ENCODE data around the gene CASQ2. TPM values are rescaled to one million over a fixed set of nuclear protein-coding genes. Genes with fewer than 3 reads are reported as not detected.

Gene CASQ2
- total RNA-seq, 8 experiments from 2014 or later: 0.09 to 0.42 (median 0.21) TPM; not detected in 3

DNA sequence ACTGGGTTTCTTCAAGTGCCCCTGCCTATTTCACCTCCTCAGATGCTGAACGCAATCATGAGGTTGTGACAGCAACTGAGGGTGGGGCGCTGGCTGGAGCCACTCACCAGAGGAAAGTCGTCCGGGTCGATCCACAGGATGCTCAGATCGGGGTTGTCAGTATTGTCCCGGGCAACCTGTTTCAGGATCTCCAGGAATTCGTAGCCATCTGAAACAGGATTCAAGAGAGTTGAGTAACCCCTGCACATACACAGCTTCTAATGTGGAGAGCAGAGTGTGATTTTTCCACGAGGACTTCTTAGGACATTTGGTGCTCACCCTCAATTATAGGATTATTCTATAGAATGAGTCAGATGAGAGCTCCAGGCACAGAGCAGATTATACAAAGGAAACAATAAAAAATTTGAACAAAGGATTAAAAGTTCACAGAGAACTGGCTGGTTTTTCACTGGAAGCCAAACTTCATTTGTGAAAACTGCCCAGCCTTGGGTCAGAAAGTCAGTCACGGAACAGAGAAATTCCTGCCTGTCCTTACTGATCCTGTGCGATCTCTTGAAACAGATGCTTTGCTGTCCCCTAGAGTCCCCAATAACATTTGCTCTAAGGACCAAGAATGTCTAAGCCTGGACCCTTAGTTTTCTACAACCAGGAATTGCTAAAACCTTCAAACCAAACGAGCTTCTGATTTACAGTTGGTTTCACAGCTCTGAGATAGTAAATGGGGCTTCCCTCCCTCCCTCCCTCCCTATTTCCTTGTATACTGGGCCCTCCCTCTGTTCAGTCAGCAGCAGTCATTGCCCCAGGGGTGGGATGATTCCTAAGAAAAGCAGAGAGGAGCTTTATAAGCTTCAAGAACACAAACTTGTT, 63.2 kb downstream of the CASQ2 start:
- ATAC-seq (replicated peaks in 6 of 8): peak; percentile 47 to 86 (median 76)
- in situ Hi-C loops (cut with MboI; ENCODE audit: low pct_unique_long_range_greater_than_20kb in 2 of 9, low sequenced_read_pairs in 9 of 9, unreplicated experiment in 9 of 9): loop anchor here in 2 of 9 experiments (10.0 to 25.0 kb wide), 2 partner anchors 91 to 93 kb away; no protein-coding TSS in a partner anchor
- Histone ChIP-seq H3K4me3 (no peak overlapping the region), H3K4me1 (replicated peaks in 1 of 2) (peaks cover 9 to 16% of the 10 kb centered on the region in 2 donors), H3K27ac (no peak overlapping the region)
- 0 to 92% (median 78%) methylated on average over 1 to 12 of the region's 12 CpGs for WGBS, 10 experiments

- H3K4me3 ChIP-seq: no peak overlapping the region
- WGBS, 10 experiments: 0 to 86% (median 54%) methylated on average over 1 to 3 of the region's 3 CpGs; no CpG with 5 or more reads in 3 of the 10 experiments
- H3K27ac ChIP-seq: no peak overlapping the region
- peak in 2 of 8 experiments; percentile 50 to 56 for ATAC-seq (replicated peaks in 6 of 8)
- peaks cover 9 to 16% of the 10 kb centered on the region in 2 donors for H3K4me1 ChIP-seq (replicated peaks in 1 of 2)
- in situ Hi-C loops (cut with MboI; ENCODE audit: low pct_unique_long_range_greater_than_20kb in 2 of 9, low sequenced_read_pairs in 9 of 9, unreplicated experiment in 9 of 9): loop anchor here in 2 of 9 experiments (10.0 to 25.0 kb wide), 2 partner anchors 88 to 91 kb away; no protein-coding TSS in a partner anchor
These were observed 65.6 kb downstream of the CASQ2 start for GRCh38 chr1:115702959-115703358.

GRCh38 chr1:115701090-115701489, 67.4 kb downstream of the CASQ2 start:
- Histone ChIP-seq H3K27ac (no peak overlapping the region), H3K4me1 (replicated peaks in 1 of 2) (peaks cover 9 to 13% of the 10 kb centered on the region in 2 donors), H3K4me3 (no peak overlapping the region)
- ATAC-seq (replicated peaks in 6 of 8): no peak
- in situ Hi-C loops (cut with MboI; ENCODE audit: low pct_unique_long_range_greater_than_20kb in 2 of 9, low sequenced_read_pairs in 9 of 9, unreplicated experiment in 9 of 9): loop anchor here in 2 of 9 experiments (10.0 to 25.0 kb wide), 2 partner anchors 86 to 89 kb away; no protein-coding TSS in a partner anchor
- WGBS, 10 experiments: 50 to 84% (median 74%) methylated on average over 1 to 3 of the region's 3 CpGs; no CpG with 5 or more reads in 2 of the 10 experiments

DNA sequence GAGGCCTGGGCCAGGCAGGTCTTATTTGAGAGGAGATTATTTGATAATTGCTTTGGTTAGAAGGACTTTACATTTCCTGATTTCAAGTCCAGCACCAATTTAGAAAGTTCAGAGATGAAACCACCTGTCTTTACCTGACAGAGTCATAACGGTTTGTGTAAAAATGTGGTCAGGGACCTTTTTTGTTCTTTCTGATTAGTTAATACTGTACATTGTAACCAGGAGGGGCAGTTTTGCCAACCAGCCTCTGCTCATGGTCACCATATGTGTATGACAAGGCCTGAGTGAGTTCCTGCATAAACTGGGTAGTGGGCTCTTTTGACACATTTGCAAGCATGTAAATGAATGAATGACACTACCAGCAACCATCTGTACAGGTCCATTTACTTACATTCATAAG, 70.9 kb downstream of the CASQ2 start:
- Histone ChIP-seq H3K27ac (no peak overlapping the region), H3K4me1 (replicated peaks in 1 of 2) (peaks cover 24 to 25% of the 10 kb centered on the region in 2 donors), H3K4me3 (no peak overlapping the region)
- whole genome bisulfite sequencing, 10 experiments: 78 to 100% (median 85%) methylated on average over 1 of the region's 1 CpG; no CpG with 5 or more reads in 4 of the 10 experiments
- ATAC-seq (replicated peaks in 6 of 8): no peak
- in situ Hi-C loops (cut with MboI; ENCODE audit: low pct_unique_long_range_greater_than_20kb in 2 of 9, low sequenced_read_pairs in 9 of 9, unreplicated experiment in 9 of 9): no loop called here

DNA sequence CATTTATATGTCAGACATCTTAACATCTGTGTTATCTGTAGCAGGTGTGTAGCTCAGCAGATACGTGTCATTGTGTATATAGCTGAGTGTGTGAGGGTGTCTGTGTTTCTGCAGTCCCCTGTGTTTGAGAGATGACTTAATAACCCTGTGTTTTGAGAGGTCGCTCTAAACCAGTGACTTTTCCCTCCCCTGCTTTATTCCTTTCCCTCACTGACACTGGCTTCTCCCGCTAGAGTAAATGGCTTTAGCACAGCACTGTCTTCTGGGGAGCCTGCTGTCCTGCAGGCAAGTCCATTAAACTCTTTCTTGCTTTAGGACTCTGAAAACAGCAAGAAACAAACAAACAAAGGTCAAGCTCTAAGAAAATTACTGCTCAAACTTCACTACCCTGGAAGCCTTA, 73.7 kb downstream of the CASQ2 start:
- no peak overlapping the region for H3K4me3 ChIP-seq
- peaks cover 24 to 26% of the 10 kb centered on the region in 2 donors for H3K4me1 ChIP-seq (replicated peaks in 1 of 2)
- no peak overlapping the region for H3K27ac ChIP-seq
- ATAC-seq (replicated peaks in 6 of 8): peak in 5 of 8 experiments; percentile 45 to 71 (median 64)
- 40 to 100% (median 62%) methylated on average over 1 to 3 of the region's 3 CpGs; no CpG with 5 or more reads in 1 of the 10 experiments for WGBS, 10 experiments
- in situ Hi-C loops (cut with MboI; ENCODE audit: low pct_unique_long_range_greater_than_20kb in 2 of 9, low sequenced_read_pairs in 9 of 9, unreplicated experiment in 9 of 9): no loop called here

DNA sequence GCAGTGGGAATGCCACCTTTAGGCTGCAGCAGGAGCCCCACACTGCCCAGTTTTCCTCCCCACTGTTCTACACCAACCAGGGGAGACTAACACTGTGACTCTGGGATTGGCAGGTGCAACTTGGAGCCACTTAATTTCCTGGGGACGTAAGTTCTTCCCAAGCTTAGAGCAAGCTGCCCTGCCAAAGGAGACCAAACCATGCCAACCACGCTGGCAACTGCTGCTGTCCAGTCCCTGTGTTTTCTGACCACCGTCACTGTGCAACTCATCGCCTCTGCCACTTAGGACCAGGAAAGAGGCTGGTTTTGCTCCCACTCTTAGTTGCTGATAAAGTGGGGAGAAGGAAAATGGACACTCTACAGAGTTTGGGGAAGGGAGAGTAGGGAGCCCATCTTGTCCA, 76.3 kb downstream of the CASQ2 start:
- Histone ChIP-seq H3K4me1 (replicated peaks in 1 of 2) (peaks cover 24 to 26% of the 10 kb centered on the region in 2 donors), H3K27ac (no peak overlapping the region), H3K4me3 (no peak overlapping the region)
- no peak for ATAC-seq (replicated peaks in 6 of 8)
- 94 to 100% (median 100%) methylated on average over 2 to 4 of the region's 4 CpGs; no CpG with 5 or more reads in 5 of the 10 experiments for WGBS, 10 experiments
- in situ Hi-C loops (cut with MboI; ENCODE audit: low pct_unique_long_range_greater_than_20kb in 2 of 9, low sequenced_read_pairs in 9 of 9, unreplicated experiment in 9 of 9): no loop called here

GRCh38 chr1:115690972-115691371, 77.5 kb downstream of the CASQ2 start:
- Histone ChIP-seq H3K4me3 (no peak overlapping the region), H3K4me1 (replicated peaks in 1 of 2) (peaks cover 24 to 26% of the 10 kb centered on the region in 2 donors), H3K27ac (no peak overlapping the region)
- WGBS, 10 experiments: 80 to 100% (median 94%) methylated on average over 1 to 8 of the region's 8 CpGs
- peak in 3 of 8 experiments; percentile 36 to 56 (median 55) for ATAC-seq (replicated peaks in 6 of 8)
- in situ Hi-C loops (cut with MboI; ENCODE audit: low pct_unique_long_range_greater_than_20kb in 2 of 9, low sequenced_read_pairs in 9 of 9, unreplicated experiment in 9 of 9): no loop called here

GRCh38 chr1:115687744-115688143, 80.8 kb downstream of the CASQ2 start:
- WGBS, 10 experiments: 86 to 100% (median 91%) methylated on average over 3 of the region's 3 CpGs; no CpG with 5 or more reads in 6 of the 10 experiments

GRCh38 chr1:115685029-115685705, 83.3 kb downstream of the CASQ2 start:
- WGBS, 10 experiments: 76 to 100% (median 95%) methylated on average over 1 to 13 of the region's 14 CpGs; no CpG with 5 or more reads in 2 of the 10 experiments
- in situ Hi-C loops (cut with MboI; ENCODE audit: low pct_unique_long_range_greater_than_20kb in 2 of 9, low sequenced_read_pairs in 9 of 9, unreplicated experiment in 9 of 9): no loop called here
- ATAC-seq (replicated peaks in 6 of 8): peak in 5 of 8 experiments; percentile 78 to 97 (median 92)
- peaks cover 8 to 10% of the 10 kb centered on the region in 2 donors for H3K4me1 ChIP-seq (replicated peaks in 1 of 2)
- no peak overlapping the region for H3K27ac ChIP-seq
- H3K4me3 ChIP-seq: no peak overlapping the region

More at GRCh38 chr1:115687744-115688143, 80.8 kb downstream of the CASQ2 start:
- Histone ChIP-seq H3K4me1 (replicated peaks in 1 of 2) (peaks cover 9 to 12% of the 10 kb centered on the region in 2 donors), H3K4me3 (no peak overlapping the region), H3K27ac (no peak overlapping the region)
- ATAC-seq (replicated peaks in 6 of 8): no peak
- in situ Hi-C loops (cut with MboI; ENCODE audit: low pct_unique_long_range_greater_than_20kb in 2 of 9, low sequenced_read_pairs in 9 of 9, unreplicated experiment in 9 of 9): no loop called here

DNA sequence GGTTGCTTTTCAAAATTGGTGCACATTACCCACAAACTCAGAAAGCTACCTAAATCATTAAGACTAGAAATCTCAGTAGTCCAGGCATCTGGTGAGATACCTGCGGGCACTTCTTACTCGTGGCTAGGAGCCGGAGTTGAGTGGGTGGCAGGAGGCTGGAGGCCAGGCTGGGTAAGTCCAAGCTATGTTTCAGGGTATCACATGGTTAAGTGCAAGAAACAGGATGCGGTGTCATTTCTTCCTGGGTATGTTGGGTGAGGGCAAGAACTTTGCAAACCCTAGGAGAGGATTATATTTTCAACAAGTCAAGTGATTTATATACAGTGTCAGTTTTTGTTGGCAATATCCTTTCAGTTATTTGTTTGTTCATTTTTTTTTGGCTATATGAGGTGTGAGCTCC, 85.7 kb downstream of the CASQ2 start:
- H3K4me1 ChIP-seq (replicated peaks in 1 of 2): peaks cover 22 to 25% of the 10 kb centered on the region in 2 donors
- no peak overlapping the region for H3K27ac ChIP-seq
- no peak for ATAC-seq (replicated peaks in 6 of 8)
- H3K4me3 ChIP-seq: no peak overlapping the region
- 60 to 100% (median 95%) methylated on average over 1 to 4 of the region's 4 CpGs; no CpG with 5 or more reads in 1 of the 10 experiments for WGBS, 10 experiments
- in situ Hi-C loops (cut with MboI; ENCODE audit: low pct_unique_long_range_greater_than_20kb in 2 of 9, low sequenced_read_pairs in 9 of 9, unreplicated experiment in 9 of 9): no loop called here

DNA sequence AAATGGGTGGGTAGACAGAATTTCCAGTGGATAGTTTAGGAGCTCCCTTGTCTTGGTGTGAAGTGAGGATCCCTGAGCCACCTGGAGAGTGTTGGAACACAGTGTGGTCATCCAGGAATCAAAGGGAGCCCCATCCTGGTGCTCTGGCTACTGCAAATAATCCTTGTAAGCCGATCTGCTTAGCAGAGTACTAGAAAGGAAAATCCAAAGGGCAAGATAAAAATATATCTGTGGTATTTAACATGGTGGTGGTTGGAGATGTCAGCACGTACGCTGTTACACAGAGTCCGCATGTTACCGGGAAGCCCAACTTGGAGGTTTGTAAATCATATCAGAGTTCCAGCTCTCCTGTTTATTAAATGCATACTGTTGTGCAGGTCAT, 87.8 kb downstream of the CASQ2 start:
- WGBS, 10 experiments: 88 to 100% (median 97%) methylated on average over 1 to 5 of the region's 5 CpGs; no CpG with 5 or more reads in 2 of the 10 experiments
- ATAC-seq (replicated peaks in 6 of 8): no peak
- in situ Hi-C loops (cut with MboI; ENCODE audit: low pct_unique_long_range_greater_than_20kb in 2 of 9, low sequenced_read_pairs in 9 of 9, unreplicated experiment in 9 of 9): no loop called here
- H3K4me1 ChIP-seq (replicated peaks in 1 of 2): peaks cover 35 to 37% of the 10 kb centered on the region in 2 donors
- no peak overlapping the region for H3K27ac ChIP-seq
- no peak overlapping the region for H3K4me3 ChIP-seq

DNA sequence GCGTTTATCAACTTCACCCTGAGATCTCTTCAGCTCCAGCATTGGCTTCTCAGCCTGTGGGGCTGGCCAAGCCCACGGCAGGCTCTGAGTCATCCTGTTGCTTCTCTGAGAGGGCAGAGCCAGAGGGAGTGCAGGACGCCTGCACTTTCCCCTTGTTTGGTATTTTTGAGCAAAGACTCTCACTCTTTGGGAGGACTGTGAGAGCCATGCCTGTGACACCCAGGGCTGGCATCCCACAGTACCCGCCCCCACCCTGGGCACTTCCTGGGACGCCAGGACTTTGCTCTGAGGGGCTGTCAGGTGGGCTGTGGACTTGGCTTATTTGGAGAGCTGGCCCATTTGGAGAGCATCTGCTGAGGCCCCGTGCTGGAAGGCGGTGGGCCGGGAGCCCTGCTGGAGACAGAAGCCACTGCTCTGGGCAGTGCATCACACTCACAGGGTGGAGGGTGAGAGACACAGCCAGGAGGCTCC, 89.3 kb downstream of the CASQ2 start:
- H3K4me1 ChIP-seq (replicated peaks in 1 of 2): peaks cover 26 to 29% of the 10 kb centered on the region in 2 donors
- H3K27ac ChIP-seq: no peak overlapping the region
- WGBS, 10 experiments: 40 to 100% (median 60%) methylated on average over 1 to 7 of the region's 8 CpGs; no CpG with 5 or more reads in 3 of the 10 experiments
- ATAC-seq (replicated peaks in 6 of 8): peak; percentile 60 to 95 (median 72)
- no peak overlapping the region for H3K4me3 ChIP-seq
- in situ Hi-C loops (cut with MboI; ENCODE audit: low pct_unique_long_range_greater_than_20kb in 2 of 9, low sequenced_read_pairs in 9 of 9, unreplicated experiment in 9 of 9): no loop called here
